Osteocyte (in vitro differentiated cells): ENCODE measurements around the gene TMBIM4. TPM values are rescaled to one million over a fixed set of nuclear protein-coding genes. Genes with fewer than 3 reads are reported as not detected.

Experiments
- DNase-seq: peaks from one replicate; pipeline ENCODE4 v3.0.0; 2021; ENCODE audit warnings: mixed read lengths; ENCODE audit not compliant: unreplicated experiment; ENCODE audit errors: extremely low spot score
- H3K27ac Mint-ChIP-seq: one replicate; pipeline ENCODE4 v1.8.0; 2021; ENCODE audit warnings: mild to moderate bottlenecking, mixed read lengths; ENCODE audit not compliant: unreplicated experiment
- H3K27me3 Mint-ChIP-seq: one replicate; pipeline ENCODE4 v1.8.0; 2021; ENCODE audit warnings: mixed read lengths; ENCODE audit not compliant: unreplicated experiment
- H3K36me3 Mint-ChIP-seq: one replicate; pipeline ENCODE4 v1.8.0; 2021; ENCODE audit warnings: mixed read lengths; ENCODE audit not compliant: unreplicated experiment
- H3K4me1 Mint-ChIP-seq: one replicate; pipeline ENCODE4 v1.8.0; 2021; ENCODE audit warnings: mixed read lengths; ENCODE audit not compliant: unreplicated experiment
- H3K4me3 Mint-ChIP-seq: one replicate; pipeline ENCODE4 v1.8.0; 2021; ENCODE audit warnings: mild to moderate bottlenecking, moderate library complexity, mixed read lengths; ENCODE audit not compliant: unreplicated experiment
- H3K9me3 Mint-ChIP-seq: one replicate; pipeline ENCODE4 v1.8.0; 2021; ENCODE audit warnings: mixed read lengths; ENCODE audit not compliant: unreplicated experiment
- total RNA-seq: library from RNA; stranded (reverse); gene quantifications from 2 replicates; pipeline ENCODE4 v1.2.1, GENCODE V29; 2021
- TF ChIP-seq, protein P1 (sequence below): fragments of 200-600 bp; sonication (generic); IDR thresholded peaks from 2 replicates; pipeline ENCODE4 v1.5.0; 2021; ENCODE audit warnings: antibody characterized with exemption, mild to moderate bottlenecking, moderate library complexity

The TMBIM4 gene
- total RNA-seq, 1 donor from 2014 or later = 51.2 TPM

DNA sequence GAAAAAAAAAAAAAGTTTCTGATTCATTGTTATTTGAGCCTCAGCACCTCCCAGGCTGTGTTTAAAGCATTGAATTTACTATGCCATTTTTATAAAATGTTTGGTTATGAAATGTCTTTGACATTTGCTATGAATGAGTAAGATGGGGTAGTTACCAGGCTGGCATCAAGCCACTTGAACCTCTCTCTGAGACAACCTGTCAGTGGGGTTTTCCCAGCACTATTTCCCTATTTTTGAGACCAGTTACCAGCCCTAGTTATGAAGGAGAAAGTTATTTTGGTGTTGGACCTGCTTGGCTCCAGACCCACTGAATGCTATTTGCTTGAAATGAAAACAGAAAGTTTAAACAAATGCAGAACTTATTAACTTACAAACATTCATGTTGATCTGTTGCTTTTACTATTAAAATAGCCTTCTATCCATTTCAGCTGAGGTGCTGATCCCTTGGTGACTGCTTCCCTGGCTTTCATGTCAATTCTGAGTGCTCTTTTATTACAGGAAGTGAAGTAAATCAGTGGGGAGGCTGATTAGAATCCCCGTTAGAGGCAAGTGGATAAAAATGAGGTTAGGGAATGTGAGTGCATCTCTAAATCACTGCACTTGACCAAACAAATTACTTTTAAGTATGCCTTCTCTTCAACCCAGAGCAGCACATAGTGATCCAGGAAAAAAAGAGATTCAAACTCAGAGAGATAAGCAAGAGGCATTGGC lies 77.1 kb downstream of the TMBIM4 start:
- H3K9me3 Mint-ChIP-seq = no peaks in the 10 kb centered on the region
- H3K27me3 Mint-ChIP-seq = no peaks in the 10 kb centered on the region
- H3K4me3 Mint-ChIP-seq = no peak overlapping the region
- peaks cover 9% of the 10 kb centered on the region for H3K4me1 Mint-ChIP-seq
- TF ChIP-seq, protein P1, sequence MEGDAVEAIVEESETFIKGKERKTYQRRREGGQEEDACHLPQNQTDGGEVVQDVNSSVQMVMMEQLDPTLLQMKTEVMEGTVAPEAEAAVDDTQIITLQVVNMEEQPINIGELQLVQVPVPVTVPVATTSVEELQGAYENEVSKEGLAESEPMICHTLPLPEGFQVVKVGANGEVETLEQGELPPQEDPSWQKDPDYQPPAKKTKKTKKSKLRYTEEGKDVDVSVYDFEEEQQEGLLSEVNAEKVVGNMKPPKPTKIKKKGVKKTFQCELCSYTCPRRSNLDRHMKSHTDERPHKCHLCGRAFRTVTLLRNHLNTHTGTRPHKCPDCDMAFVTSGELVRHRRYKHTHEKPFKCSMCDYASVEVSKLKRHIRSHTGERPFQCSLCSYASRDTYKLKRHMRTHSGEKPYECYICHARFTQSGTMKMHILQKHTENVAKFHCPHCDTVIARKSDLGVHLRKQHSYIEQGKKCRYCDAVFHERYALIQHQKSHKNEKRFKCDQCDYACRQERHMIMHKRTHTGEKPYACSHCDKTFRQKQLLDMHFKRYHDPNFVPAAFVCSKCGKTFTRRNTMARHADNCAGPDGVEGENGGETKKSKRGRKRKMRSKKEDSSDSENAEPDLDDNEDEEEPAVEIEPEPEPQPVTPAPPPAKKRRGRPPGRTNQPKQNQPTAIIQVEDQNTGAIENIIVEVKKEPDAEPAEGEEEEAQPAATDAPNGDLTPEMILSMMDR = no peak
- no peak for DNase-seq
- H3K36me3 Mint-ChIP-seq = no peaks in the 10 kb centered on the region
- H3K27ac Mint-ChIP-seq = peak overlapping the region; percentile 73

DNA sequence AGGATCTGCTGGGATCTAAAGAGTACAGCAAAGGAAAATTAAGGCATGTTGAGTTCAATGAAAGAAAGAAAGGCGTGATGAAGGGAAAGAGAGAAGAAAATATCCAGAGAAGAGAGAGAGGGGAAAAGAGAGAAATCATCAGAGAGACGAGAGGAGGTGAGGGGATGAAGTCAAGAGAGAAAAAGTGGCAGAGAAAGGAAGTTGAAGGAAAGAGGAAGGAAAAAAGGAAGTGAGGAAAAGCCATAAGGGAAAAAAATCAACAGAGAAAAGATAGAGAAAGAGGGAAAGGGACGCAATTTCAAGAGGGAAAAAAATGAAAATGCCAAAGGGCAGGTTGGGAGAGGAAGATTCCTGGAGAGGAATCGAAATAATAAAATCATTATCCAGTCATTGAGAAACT lies 79.6 kb downstream of the TMBIM4 start:
- no peak overlapping the region for H3K4me3 Mint-ChIP-seq
- H3K27me3 Mint-ChIP-seq = no peaks in the 10 kb centered on the region
- H3K36me3 Mint-ChIP-seq = no peaks in the 10 kb centered on the region
- no peaks in the 10 kb centered on the region for H3K9me3 Mint-ChIP-seq
- H3K27ac Mint-ChIP-seq = no peak overlapping the region
- TF ChIP-seq, protein P1 = no peak
- DNase-seq = no peak
- peaks cover 26% of the 10 kb centered on the region for H3K4me1 Mint-ChIP-seq

DNA sequence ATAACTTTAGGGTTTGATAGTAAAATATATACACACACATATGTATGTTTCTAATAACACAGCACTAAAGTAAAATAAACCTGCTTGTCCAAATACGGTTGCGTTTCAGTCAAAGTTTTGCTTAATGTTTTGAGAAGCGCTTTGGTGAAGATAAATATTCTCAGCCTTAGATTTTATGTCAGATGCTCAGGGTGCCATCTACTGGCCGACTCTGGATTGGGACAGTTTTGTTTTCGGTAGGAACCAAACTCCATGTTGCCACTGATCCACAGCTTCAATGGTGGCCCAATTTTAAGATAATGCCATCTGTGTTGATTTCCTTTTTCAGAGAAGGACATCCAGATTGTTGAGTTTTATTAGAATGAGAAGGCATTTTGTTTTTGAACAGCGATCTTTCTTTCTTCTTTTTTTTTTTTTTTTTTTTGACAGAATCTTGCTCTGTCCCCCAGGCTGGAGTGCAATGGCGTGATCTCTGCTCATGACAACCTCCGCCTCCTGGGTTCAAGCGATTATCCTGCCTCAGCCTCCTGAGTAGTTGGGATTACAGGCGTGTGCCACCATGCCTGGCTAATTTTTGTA lies 82.3 kb downstream of the TMBIM4 start:
- H3K36me3 Mint-ChIP-seq = no peaks in the 10 kb centered on the region
- no peak for DNase-seq
- peak overlapping the region; percentile 6 for H3K27ac Mint-ChIP-seq
- TF ChIP-seq, protein P1 = peak; percentile 89
- H3K27me3 Mint-ChIP-seq = no peaks in the 10 kb centered on the region
- peaks cover 20% of the 10 kb centered on the region for H3K4me1 Mint-ChIP-seq
- H3K4me3 Mint-ChIP-seq = no peak overlapping the region
- H3K9me3 Mint-ChIP-seq = peaks cover 5% of the 10 kb centered on the region

DNA sequence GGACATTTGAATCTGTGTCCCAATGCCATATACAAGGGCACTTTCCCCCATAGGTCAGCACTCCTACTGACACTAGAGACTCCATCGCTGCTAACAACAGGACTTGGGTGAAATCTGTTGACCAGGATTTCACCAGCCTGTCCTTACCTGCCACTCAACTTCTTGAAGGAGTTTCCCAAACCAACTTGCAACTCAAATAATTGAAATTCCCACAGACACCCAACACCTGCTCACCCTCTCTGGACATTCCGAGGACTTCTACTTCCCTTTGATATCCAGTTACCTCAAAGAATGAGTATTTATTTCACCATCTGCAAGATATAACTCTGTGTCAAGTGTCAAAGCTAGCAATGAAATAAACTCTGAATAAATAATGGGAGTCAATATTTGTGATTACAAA lies 83.8 kb downstream of the TMBIM4 start:
- DNase-seq = no peak
- Mint-ChIP-seq H3K27me3 (no peaks in the 10 kb centered on the region), H3K36me3 (no peaks in the 10 kb centered on the region), H3K4me3 (no peak overlapping the region), H3K9me3 (peaks cover 5% of the 10 kb centered on the region), H3K27ac (no peak overlapping the region), H3K4me1 (peaks cover 17% of the 10 kb centered on the region)
- TF ChIP-seq, protein P1 = no peak

Other genes starting within 250 kb of the TMBIM4 start
- gene LLPH, start 39.2 kb downstream of the TMBIM4 start, total RNA-seq = 25.1 and 28.9 TPM in 2 replicates
- 0.21 and 0.32 TPM in 2 replicates for gene IRAK3, start 19.2 kb upstream of the TMBIM4 start, total RNA-seq
- gene HELB, start 132.5 kb upstream of the TMBIM4 start, total RNA-seq = 2.5 and 3.6 TPM in 2 replicates